WTC11 (cell line): ENCODE results near the gene SMOC2. TPM values are rescaled to one million over a fixed set of nuclear protein-coding genes. Genes with fewer than 3 reads are reported as not detected.

Source experiments
- ATAC-seq: fragments of 200-7000 bp; cut with Tn5 transposase; 2 replicates; pipeline ENCODE4 v1.10.0; 2021; ENCODE audit warnings: mild to moderate bottlenecking, moderate library complexity
- CTCF ChIA-PET: fragments of 300-600 bp; sonication (Branson Sonifier 250); formaldehyde crosslinking; loops from one replicate; lab custom pipeline; 2021; ENCODE audit warnings: antibody characterized with exemption; lab: Charles Lee
- POLR2A ChIA-PET: fragments of 350-600 bp; sonication (Branson Sonifier 250); formaldehyde crosslinking; loops from one replicate; lab custom pipeline; 2021; ENCODE audit warnings: antibody characterized with exemption; lab: Charles Lee
- DNase-seq: peaks from one replicate; pipeline ENCODE4 v3.0.0; 2021; ENCODE audit warnings: low spot score
- H3K27ac Mint-ChIP-seq: 2 replicates; pipeline ENCODE4 v1.8.0; 2021; ENCODE audit warnings: mixed read lengths
- H3K27me3 Mint-ChIP-seq: 2 replicates; pipeline ENCODE4 v1.8.0; 2021; ENCODE audit warnings: low read depth, mild to moderate bottlenecking, moderate library complexity, mixed read lengths
- H3K36me3 Mint-ChIP-seq: 2 replicates; pipeline ENCODE4 v1.8.0; 2021; ENCODE audit warnings: mixed read lengths
- H3K4me1 Mint-ChIP-seq: 2 replicates; pipeline ENCODE4 v1.8.0; 2022; ENCODE audit warnings: mixed read lengths
- H3K4me3 Mint-ChIP-seq: 2 replicates; pipeline ENCODE4 v1.8.0; 2021; ENCODE audit warnings: mild to moderate bottlenecking, moderate library complexity, mixed read lengths
- H3K9me3 Mint-ChIP-seq: 2 replicates; pipeline ENCODE4 v1.8.0; 2021; ENCODE audit warnings: mixed read lengths
- AR ChIP-seq: fragments of 250-450 bp; sonication (Bioruptor Pico); IDR thresholded peaks from 2 replicates; pipeline ENCODE4 v1.9.0; 2021; ENCODE audit warnings: mild to moderate bottlenecking
- ATF6 ChIP-seq: sonication (generic); formaldehyde crosslinking; IDR thresholded peaks from 2 replicates; pipeline ENCODE4 v1.8.1; 2023; ENCODE audit warnings: mild to moderate bottlenecking, missing genetic modification reagents
- CBFB ChIP-seq: sonication (generic); formaldehyde crosslinking; IDR thresholded peaks from 2 replicates; pipeline ENCODE4 v1.8.1; 2022; ENCODE audit warnings: mild to moderate bottlenecking, low read depth, missing genetic modification reagents
- CTCF ChIP-seq: fragments of 200-600 bp; IDR thresholded peaks from 2 replicates; pipeline ENCODE4 v1.8.0; 2022; ENCODE audit warnings: antibody characterized with exemption
- E2F5 ChIP-seq: sonication (generic); formaldehyde crosslinking; IDR thresholded peaks from 2 replicates; pipeline ENCODE4 v1.8.1; 2022; ENCODE audit warnings: mild to moderate bottlenecking, moderate library complexity, missing genetic modification reagents
- ELF4 ChIP-seq: sonication (generic); formaldehyde crosslinking; IDR thresholded peaks from 2 replicates; pipeline ENCODE4 v1.8.1; 2022; ENCODE audit warnings: low read depth, mild to moderate bottlenecking, moderate library complexity, missing genetic modification reagents
- EMX1 ChIP-seq: fragments of 250-450 bp; sonication (Bioruptor Pico); IDR thresholded peaks from 2 replicates; pipeline ENCODE4 v1.8.0; 2021; ENCODE audit warnings: mild to moderate bottlenecking
- FOXP4 ChIP-seq: sonication (generic); formaldehyde crosslinking; IDR thresholded peaks from 2 replicates; pipeline ENCODE4 v1.8.0; 2022; ENCODE audit warnings: mild to moderate bottlenecking, missing genetic modification reagents
- HMGXB4 ChIP-seq: sonication (generic); formaldehyde crosslinking; IDR thresholded peaks from 2 replicates; pipeline ENCODE4 v1.8.1; 2023; ENCODE audit warnings: mild to moderate bottlenecking, moderate library complexity, missing genetic modification reagents
- JUN ChIP-seq: sonication (generic); formaldehyde crosslinking; IDR thresholded peaks from 2 replicates; pipeline ENCODE4 v1.8.0; 2023; ENCODE audit warnings: mild to moderate bottlenecking, missing genetic modification reagents
- MLX ChIP-seq: sonication (generic); formaldehyde crosslinking; IDR thresholded peaks from 2 replicates; pipeline ENCODE4 v1.8.1; 2023; ENCODE audit warnings: mild to moderate bottlenecking, missing genetic modification reagents, moderate library complexity
- NFE2L1 ChIP-seq: sonication (generic); formaldehyde crosslinking; IDR thresholded peaks from 2 replicates; pipeline ENCODE4 v1.8.1; 2023; ENCODE audit warnings: missing genetic modification reagents
- PRRX2 ChIP-seq: fragments of 250-450 bp; sonication (Bioruptor Pico); IDR thresholded peaks from 2 replicates; pipeline ENCODE4 v1.8.0; 2021; ENCODE audit warnings: mild to moderate bottlenecking
- RORB ChIP-seq: fragments of 250-450 bp; sonication (Bioruptor Pico); IDR thresholded peaks from 2 replicates; pipeline ENCODE4 v1.9.0; 2021; ENCODE audit warnings: mild to moderate bottlenecking
- SMAD3 ChIP-seq: sonication (generic); formaldehyde crosslinking; IDR thresholded peaks from 2 replicates; pipeline ENCODE4 v1.8.0; 2022; ENCODE audit warnings: missing genetic modification reagents, mild to moderate bottlenecking, borderline replicate concordance
- SOX15 ChIP-seq: fragments of 250-450 bp; sonication (Bioruptor Pico); IDR thresholded peaks from 2 replicates; pipeline ENCODE4 v1.9.0; 2021; ENCODE audit warnings: mild to moderate bottlenecking
- TEAD1 ChIP-seq: sonication (generic); formaldehyde crosslinking; IDR thresholded peaks from 2 replicates; pipeline ENCODE4 v1.8.0; 2022; ENCODE audit warnings: mild to moderate bottlenecking, missing genetic modification reagents
- ZBTB21 ChIP-seq: sonication (generic); formaldehyde crosslinking; IDR thresholded peaks from 2 replicates; pipeline ENCODE4 v1.8.1; 2023; ENCODE audit warnings: mild to moderate bottlenecking, missing genetic modification reagents, borderline replicate concordance
- ZMAT4 ChIP-seq: fragments of 250-450 bp; sonication (Bioruptor Pico); IDR thresholded peaks from 2 replicates; pipeline ENCODE4 v1.9.0; 2021; ENCODE audit warnings: mild to moderate bottlenecking
- ZNF281 ChIP-seq: sonication (generic); formaldehyde crosslinking; IDR thresholded peaks from 2 replicates; pipeline ENCODE4 v1.8.0; 2023; ENCODE audit warnings: mild to moderate bottlenecking, missing genetic modification reagents
- ZNF423 ChIP-seq: fragments of 250-450 bp; sonication (Bioruptor Pico); IDR thresholded peaks from 2 replicates; pipeline ENCODE4 v2.1.2; 2022; ENCODE audit warnings: mild to moderate bottlenecking, moderate library complexity
- total RNA-seq: library from RNA; stranded (reverse); gene quantifications from 3 replicates; pipeline ENCODE4 v1.2.3, GENCODE V29; 2021

Gene SMOC2
- total RNA-seq, 1 experiment from 2014 or later: 3.9 TPM

GRCh38 chr6:168698923-168699322 lies 257.9 kb downstream of the SMOC2 start (continued):
- TF ChIP-seq AR (CRISPR knock-in tag) (no peak), NFE2L1 (no peak), ATF6 (CRISPR knock-in tag) (no peak), ZNF423 (no peak), ELF4 (no peak), SOX15 (CRISPR knock-in tag) (no peak), SMAD3 (no peak), HMGXB4 (CRISPR knock-in tag) (no peak), CTCF (no peak), RORB (CRISPR knock-in tag) (no peak)

- no peak for ATAC-seq
- CTCF ChIA-PET: interaction anchor here (1.7 kb wide), 1 partner anchor 11 kb away, joined by 6 read pairs; no protein-coding TSS in a partner anchor
- H3K4me1 Mint-ChIP-seq: peaks cover 35% of the 10 kb centered on the region
- H3K27me3 Mint-ChIP-seq: no peaks in the 10 kb centered on the region
- H3K27ac Mint-ChIP-seq: no peak overlapping the region
- no peak for DNase-seq
- peaks cover 2% of the 10 kb centered on the region; the same call in 1 of the 2 replicates for H3K36me3 Mint-ChIP-seq
- H3K9me3 Mint-ChIP-seq: no peaks in the 10 kb centered on the region
- POLR2A ChIA-PET: no interaction called here
- H3K4me3 Mint-ChIP-seq: no peak overlapping the region
- no peak for TF ChIP-seq ZNF281 (CRISPR knock-in tag)
- TF ChIP-seq PRRX2 (CRISPR knock-in tag): no peak
- TF ChIP-seq CBFB (CRISPR knock-in tag): no peak
- TF ChIP-seq ZMAT4 (CRISPR knock-in tag): no peak
- TF ChIP-seq MLX: no peak
- TF ChIP-seq TEAD1: no peak
- TF ChIP-seq ELF4: no peak
- TF ChIP-seq SOX15 (CRISPR knock-in tag): no peak
- no peak for TF ChIP-seq ZBTB21
- no peak for TF ChIP-seq EMX1 (CRISPR knock-in tag)
- TF ChIP-seq JUN (CRISPR knock-in tag): no peak
- no peak for TF ChIP-seq E2F5
- TF ChIP-seq FOXP4 (CRISPR knock-in tag): no peak
Observed at GRCh38 chr6:168699631-168700295, 258.8 kb downstream of the SMOC2 start.
